GM12801 (cell line): Measurements from ENCODE around the gene ZNF674.

Experiments used
- TF ChIP-seq, protein P1 (sequence below): IDR thresholded peaks from one replicate; pipeline ENCODE4 v1.5.1; 2011; ENCODE audit warnings: control low read depth; ENCODE audit not compliant: insufficient read length; ENCODE audit errors: extremely low read depth

ZNF674 gene

DNA sequence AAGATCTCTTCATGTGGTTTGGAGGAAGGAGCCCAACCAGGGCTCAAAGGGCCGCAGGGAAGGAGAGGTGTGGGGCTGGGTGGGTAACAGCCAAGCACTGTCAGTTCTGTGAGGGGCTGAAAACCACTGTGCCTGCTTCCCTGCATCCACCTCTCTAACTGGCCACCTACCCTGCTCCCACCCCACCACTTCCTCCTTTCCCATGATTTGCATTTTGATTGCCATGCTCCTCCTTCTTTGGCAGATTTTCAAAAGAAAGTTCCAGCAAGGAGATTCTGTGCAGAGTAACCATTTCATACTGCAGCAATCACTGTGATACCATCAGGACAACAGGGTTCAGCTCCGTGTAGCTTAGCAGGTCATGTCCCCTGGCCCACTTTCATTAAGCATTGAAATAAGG is 1.8 kb downstream of the ZNF674 start:
- TF ChIP-seq, protein P1, sequence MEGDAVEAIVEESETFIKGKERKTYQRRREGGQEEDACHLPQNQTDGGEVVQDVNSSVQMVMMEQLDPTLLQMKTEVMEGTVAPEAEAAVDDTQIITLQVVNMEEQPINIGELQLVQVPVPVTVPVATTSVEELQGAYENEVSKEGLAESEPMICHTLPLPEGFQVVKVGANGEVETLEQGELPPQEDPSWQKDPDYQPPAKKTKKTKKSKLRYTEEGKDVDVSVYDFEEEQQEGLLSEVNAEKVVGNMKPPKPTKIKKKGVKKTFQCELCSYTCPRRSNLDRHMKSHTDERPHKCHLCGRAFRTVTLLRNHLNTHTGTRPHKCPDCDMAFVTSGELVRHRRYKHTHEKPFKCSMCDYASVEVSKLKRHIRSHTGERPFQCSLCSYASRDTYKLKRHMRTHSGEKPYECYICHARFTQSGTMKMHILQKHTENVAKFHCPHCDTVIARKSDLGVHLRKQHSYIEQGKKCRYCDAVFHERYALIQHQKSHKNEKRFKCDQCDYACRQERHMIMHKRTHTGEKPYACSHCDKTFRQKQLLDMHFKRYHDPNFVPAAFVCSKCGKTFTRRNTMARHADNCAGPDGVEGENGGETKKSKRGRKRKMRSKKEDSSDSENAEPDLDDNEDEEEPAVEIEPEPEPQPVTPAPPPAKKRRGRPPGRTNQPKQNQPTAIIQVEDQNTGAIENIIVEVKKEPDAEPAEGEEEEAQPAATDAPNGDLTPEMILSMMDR, result no peak

DNA sequence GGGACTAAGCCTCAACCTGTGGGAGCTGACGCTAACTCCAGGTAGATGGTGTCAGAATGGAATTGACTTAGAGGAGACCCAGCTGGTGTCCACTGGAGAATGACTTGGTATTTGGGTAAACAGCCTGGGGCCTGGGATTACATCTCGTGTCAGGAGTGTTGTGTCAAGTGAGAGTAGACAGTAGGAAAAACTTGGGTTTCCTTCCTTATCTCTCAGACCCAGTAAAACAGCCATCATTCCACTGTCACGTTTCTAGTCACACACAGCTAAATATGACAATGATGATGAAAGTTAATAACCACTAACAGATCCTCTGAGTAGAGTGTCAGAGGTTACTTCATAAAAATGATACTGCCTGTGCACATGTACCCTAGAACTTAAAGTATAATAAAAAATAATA is 13.8 kb downstream of the ZNF674 start:
- TF ChIP-seq, protein P1, result no peak

DNA sequence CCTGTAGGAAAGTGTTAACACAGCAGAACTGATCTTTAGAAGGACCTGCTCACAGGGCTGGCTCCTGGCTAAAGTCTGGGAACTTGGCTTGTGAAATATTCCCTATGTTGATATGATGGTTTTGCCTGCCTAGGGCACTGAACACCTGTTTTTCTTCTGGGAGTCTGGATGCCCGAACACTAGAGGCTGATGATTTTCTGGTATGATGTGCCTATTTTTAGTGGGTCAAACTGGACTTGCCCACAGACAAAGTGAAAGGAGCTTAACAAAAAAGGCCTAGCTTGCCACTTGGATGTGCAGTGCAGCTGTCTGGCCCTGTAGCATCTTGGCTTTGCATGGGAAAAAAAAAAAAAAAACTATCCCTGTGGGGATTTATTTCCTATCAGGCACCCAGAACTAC is 39.1 kb downstream of the ZNF674 start:
- TF ChIP-seq, protein P1, result no peak

DNA sequence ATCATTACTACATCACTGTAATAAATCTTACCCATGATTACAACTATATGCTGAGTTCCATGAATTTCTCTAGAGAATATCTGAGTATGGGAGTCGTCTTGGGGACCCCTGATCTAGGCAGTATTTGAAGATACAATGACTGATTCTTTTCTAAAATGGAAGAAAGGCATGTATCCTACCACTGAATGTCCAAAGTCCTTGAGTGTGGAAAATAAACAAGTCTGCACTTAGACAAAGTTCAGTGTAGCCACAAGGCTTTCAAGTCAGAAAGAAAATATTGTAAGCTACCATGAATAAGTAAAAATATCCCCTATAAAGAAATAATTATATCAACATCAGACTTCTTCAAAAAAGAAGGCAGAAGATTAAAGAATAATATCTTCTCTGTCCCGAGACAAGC is 42.4 kb downstream of the ZNF674 start:
- TF ChIP-seq, protein P1, result no peak

DNA sequence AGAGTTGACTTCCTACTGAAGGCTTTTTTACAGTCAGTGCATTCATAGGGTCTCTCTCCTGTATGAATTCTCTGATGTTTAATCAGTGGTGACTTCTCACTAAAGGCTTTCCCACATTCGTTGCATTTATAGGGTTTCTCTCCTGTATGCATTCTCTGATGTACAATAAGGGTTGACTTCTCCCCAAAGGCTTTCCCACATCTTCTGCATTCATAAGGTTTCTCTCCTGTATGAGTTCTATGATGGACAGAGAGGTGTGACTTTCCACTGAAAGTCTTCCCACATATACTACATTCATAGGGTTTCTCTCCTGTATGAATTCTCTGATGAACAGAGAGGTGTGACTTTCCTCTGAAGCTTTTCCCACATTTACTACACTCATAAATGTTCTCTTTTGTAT is 45.2 kb downstream of the ZNF674 start:
- TF ChIP-seq, protein P1, result no peak

DNA sequence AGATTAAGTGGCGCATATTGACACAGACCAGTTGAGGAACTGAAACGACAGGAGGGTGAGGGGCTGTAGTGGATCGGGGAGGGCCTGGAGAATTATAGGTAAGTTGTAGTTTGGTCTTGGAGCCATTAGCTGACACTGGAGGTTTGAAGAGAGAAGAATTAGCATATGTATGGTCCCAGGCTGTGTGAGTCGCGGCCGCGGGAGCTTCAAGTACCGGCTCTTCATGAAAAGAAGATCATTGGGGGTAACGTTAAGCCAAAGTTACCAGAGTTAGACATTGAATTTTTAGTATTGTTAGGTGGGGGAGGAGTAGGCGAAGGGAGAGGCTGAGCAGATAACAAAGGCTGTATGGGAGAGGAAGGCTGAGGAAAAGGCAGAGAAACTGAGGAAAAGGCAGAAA is 56.5 kb downstream of the ZNF674 start:
- TF ChIP-seq, protein P1, result no peak

DNA sequence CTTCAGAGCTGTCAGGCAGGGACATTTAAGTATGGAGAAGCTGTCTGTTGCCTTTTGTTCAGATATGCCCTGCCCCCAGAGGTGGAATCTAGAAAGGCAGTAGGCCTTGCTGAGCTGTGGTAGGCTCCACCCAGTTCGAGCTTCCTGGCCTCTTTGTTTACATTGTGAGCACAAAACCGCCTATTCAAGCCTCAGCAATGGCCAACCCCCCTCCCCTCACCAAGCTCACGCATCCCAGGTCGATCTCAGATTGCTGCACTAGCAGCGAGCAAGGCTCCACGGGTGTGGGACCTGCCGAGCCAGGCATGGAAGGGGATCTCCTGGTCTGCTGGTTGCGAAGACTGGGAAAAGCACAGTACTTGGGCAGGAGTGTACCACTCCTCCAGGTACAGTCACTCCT is 59.3 kb downstream of the ZNF674 start:
- TF ChIP-seq, protein P1, result no peak

DNA sequence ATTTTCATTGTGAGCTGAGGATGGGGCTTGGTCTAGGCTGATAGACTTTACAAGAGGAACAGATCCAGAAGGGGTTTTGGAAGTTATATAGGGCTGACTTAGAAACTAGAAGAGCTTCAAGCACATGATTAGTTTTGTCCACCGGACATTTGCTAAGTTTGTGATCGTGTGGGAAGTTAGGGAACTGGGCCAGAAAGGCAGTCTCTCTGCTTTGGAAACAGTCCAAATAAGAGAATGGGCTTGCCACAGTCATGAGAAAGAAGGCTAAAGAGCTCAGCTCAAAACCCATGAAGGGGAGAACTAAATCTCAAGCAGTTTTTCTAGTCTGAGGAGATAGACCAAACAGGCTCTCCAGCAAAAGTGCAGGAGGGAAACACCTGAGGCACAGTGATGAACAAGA is 67.8 kb downstream of the ZNF674 start:
- TF ChIP-seq, protein P1, result no peak
